ENCODE data around the gene CD300LD.

DNA sequence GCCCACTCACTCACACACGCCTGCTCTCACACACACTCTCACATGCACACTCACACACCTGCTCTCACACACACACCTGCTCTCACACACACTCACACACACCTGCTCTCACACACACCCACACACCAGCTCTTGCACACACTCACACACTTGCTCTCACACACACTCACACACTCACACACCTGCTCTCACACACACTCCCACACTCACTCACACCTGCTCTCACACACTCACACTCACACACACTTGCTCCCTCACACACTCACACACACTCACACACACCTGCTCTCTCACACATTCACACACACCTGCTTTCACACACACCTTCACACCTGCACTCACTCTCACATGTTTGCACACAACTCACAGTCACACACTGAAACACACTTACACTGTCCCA is 28.7 kb downstream of the CD300LD start:
- no peak for TF ChIP-seq POLR2A (IDR thresholded peaks at IDR 0.05)
- TF ChIP-seq, protein P1, sequence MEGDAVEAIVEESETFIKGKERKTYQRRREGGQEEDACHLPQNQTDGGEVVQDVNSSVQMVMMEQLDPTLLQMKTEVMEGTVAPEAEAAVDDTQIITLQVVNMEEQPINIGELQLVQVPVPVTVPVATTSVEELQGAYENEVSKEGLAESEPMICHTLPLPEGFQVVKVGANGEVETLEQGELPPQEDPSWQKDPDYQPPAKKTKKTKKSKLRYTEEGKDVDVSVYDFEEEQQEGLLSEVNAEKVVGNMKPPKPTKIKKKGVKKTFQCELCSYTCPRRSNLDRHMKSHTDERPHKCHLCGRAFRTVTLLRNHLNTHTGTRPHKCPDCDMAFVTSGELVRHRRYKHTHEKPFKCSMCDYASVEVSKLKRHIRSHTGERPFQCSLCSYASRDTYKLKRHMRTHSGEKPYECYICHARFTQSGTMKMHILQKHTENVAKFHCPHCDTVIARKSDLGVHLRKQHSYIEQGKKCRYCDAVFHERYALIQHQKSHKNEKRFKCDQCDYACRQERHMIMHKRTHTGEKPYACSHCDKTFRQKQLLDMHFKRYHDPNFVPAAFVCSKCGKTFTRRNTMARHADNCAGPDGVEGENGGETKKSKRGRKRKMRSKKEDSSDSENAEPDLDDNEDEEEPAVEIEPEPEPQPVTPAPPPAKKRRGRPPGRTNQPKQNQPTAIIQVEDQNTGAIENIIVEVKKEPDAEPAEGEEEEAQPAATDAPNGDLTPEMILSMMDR (IDR thresholded peaks at IDR 0.05), result no peak
